Ascending aorta (tissue), 2 donors: ENCODE data around the gene DOCK3. TPM values are rescaled to one million over a fixed set of nuclear protein-coding genes. Genes with fewer than 3 reads are reported as not detected.

Experiments used
- DNase-seq, 2 donors: peaks; one replicate each; pipeline ENCODE4 v3.0.0-alpha.2; 2019; ENCODE audit warnings: low spot score in 2 of 2
- H3K27ac ChIP-seq, 2 donors: fragments of 200-600 bp; sonication (generic); one replicate each; pipeline ENCODE4 v1.5.1; 2016 to 2017; ENCODE audit warnings: mild to moderate bottlenecking in 1 of 2
- H3K27me3 ChIP-seq: fragments of 200-600 bp; sonication (generic); one replicate; pipeline ENCODE4 v1.5.1; 2017
- H3K36me3 ChIP-seq, 2 donors: fragments of 200-600 bp; sonication (generic); one replicate each; pipeline ENCODE4 v1.5.1; 2016
- H3K4me1 ChIP-seq, 2 donors: fragments of 200-600 bp; sonication (generic); one replicate each; pipeline ENCODE4 v1.5.1; 2016 to 2017; ENCODE audit warnings: mild to moderate bottlenecking in 1 of 2
- H3K4me3 ChIP-seq, 2 donors: fragments of 200-600 bp; sonication (generic); one replicate each; pipeline ENCODE4 v1.5.1; 2016 to 2017; ENCODE audit warnings: mild to moderate bottlenecking in 1 of 2
- H3K9me3 ChIP-seq, 2 donors: fragments of 200-600 bp; sonication (generic); one replicate each; pipeline ENCODE4 v1.5.1; 2016
- CTCF ChIP-seq, 3 experiments: fragments of 200-600 bp in 2 of 3; fragments of 450-650 bp in 1 of 3; sonication (generic) in 2 of 3; IDR thresholded peaks; one replicate each; pipeline ENCODE4 v1.5.1; 2016 to 2019; ENCODE audit warnings: antibody characterized with exemption in 3 of 3, mild to moderate bottlenecking in 1 of 3, moderate library complexity in 1 of 3
- intact Hi-C: fragments of 100-400 bp; cut with DNase I; formaldehyde crosslinking; loops from one replicate; pipeline ENCODE4 v1.15.1; 2023
- total RNA-seq: library from RNA; depleted of rRNA; stranded (reverse); fragments of >200 nt; gene quantifications from one replicate; pipeline ENCODE4 v1.1.0, GENCODE V29; 2016

Gene DOCK3
- total RNA-seq, 1 donor from 2014 or later, result 3.9 TPM

- Histone ChIP-seq H3K27me3 (no peaks in the 10 kb centered on the region), H3K4me3 (no peak overlapping the region), H3K36me3 (no peaks in the 10 kb centered on the region), H3K4me1 (no peaks in the 10 kb centered on the region), H3K27ac (no peak overlapping the region), H3K9me3 (peaks cover 0 to 3% of the 10 kb centered on the region in 2 donors)
- TF ChIP-seq CTCF (IDR thresholded peaks at IDR 0.05), result no peak
- no peak for DNase-seq
- intact Hi-C loops, result no loop called here
These were observed 50.1 kb downstream of the DOCK3 start for GRCh38 chr3:50724831-50725230.

GRCh38 chr3:50734985-50735384 lies 60.3 kb downstream of the DOCK3 start:
- no peak overlapping the region for H3K27ac ChIP-seq
- intact Hi-C loops, result no loop called here

GRCh38 chr3:50737193-50737905 lies 62.6 kb downstream of the DOCK3 start:
- no peak overlapping the region for H3K4me3 ChIP-seq
- intact Hi-C loops, result no loop called here
- H3K27me3 ChIP-seq, result no peaks in the 10 kb centered on the region
- no peak for DNase-seq
- no peaks in the 10 kb centered on the region for H3K4me1 ChIP-seq
- H3K27ac ChIP-seq, result no peak overlapping the region
- no peaks in the 10 kb centered on the region for H3K9me3 ChIP-seq
- TF ChIP-seq CTCF (IDR thresholded peaks at IDR 0.05), result no peak
- H3K36me3 ChIP-seq, result no peaks in the 10 kb centered on the region

More at GRCh38 chr3:50734985-50735384, 60.3 kb downstream of the DOCK3 start:
- TF ChIP-seq CTCF (IDR thresholded peaks at IDR 0.05), result no peak
- Histone ChIP-seq H3K4me3 (no peak overlapping the region), H3K36me3 (no peaks in the 10 kb centered on the region), H3K9me3 (no peaks in the 10 kb centered on the region), H3K4me1 (no peaks in the 10 kb centered on the region), H3K27me3 (no peaks in the 10 kb centered on the region)
- no peak for DNase-seq

- intact Hi-C loops, result no loop called here
- Histone ChIP-seq H3K36me3 (no peaks in the 10 kb centered on the region), H3K9me3 (no peaks in the 10 kb centered on the region), H3K4me1 (no peaks in the 10 kb centered on the region), H3K27ac (no peak overlapping the region), H3K27me3 (no peaks in the 10 kb centered on the region), H3K4me3 (no peak overlapping the region)
- no peak for TF ChIP-seq CTCF (IDR thresholded peaks at IDR 0.05)
- no peak for DNase-seq
These were observed 63.3 kb downstream of the DOCK3 start for GRCh38 chr3:50737906-50738598.

- intact Hi-C loops, result no loop called here
- no peaks in the 10 kb centered on the region for H3K27me3 ChIP-seq
- no peak for DNase-seq
These were observed 68.9 kb downstream of the DOCK3 start for GRCh38 chr3:50743643-50744042.

More at GRCh38 chr3:50743643-50744042, 68.9 kb downstream of the DOCK3 start:
- H3K9me3 ChIP-seq, result peaks cover 0 to 4% of the 10 kb centered on the region in 2 donors
- no peaks in the 10 kb centered on the region for H3K4me1 ChIP-seq
- H3K27ac ChIP-seq, result no peak overlapping the region
- no peak overlapping the region for H3K4me3 ChIP-seq
- no peak for TF ChIP-seq CTCF (IDR thresholded peaks at IDR 0.05)
- no peaks in the 10 kb centered on the region for H3K36me3 ChIP-seq
